Adrenal gland (tissue), 12 donors: ENCODE results near the gene USP31. TPM values are rescaled to one million over a fixed set of nuclear protein-coding genes. Genes with fewer than 3 reads are reported as not detected.
"Not testable (repeated sequence)": the region's sequence is repeated elsewhere in the genome, so short reads cannot be mapped to it uniquely, and the experiment has no call there.

Experiments
- DNase-seq, 7 donors: peaks; one replicate each; pipeline ENCODE4 v3.0.0-alpha.2; 2019 to 2020
- H3K27ac ChIP-seq, 5 donors: fragments of 200-600 bp; sonication (generic) in 4 of 5; 1 replicate in 3 of 5; 2 replicates in 2 of 5; pipeline versions ENCODE4 v1.5.1 to v1.8.0; 2016 to 2020; ENCODE audit warnings: mild to moderate bottlenecking in 1 of 5
- H3K27me3 ChIP-seq: fragments of 200-600 bp; 2 replicates; pipeline ENCODE4 v1.8.0; 2021
- H3K36me3 ChIP-seq, 2 donors: fragments of 200-600 bp; replicated peaks in 1 of 2; 1 replicate in 1 of 2; 2 replicates in 1 of 2; pipeline versions ENCODE4 v1.5.1 to v1.8.0; 2018 to 2022
- H3K4me1 ChIP-seq, 2 donors: fragments of 200-600 bp; replicated peaks in 1 of 2; 1 replicate in 1 of 2; 2 replicates in 1 of 2; pipeline versions ENCODE4 v1.5.1 to v1.8.0; 2018 to 2021
- H3K4me3 ChIP-seq, 4 donors: fragments of 200-600 bp; sonication (generic) in 3 of 4; one replicate each; pipeline ENCODE4 v1.5.1; 2016 to 2018
- H3K9me3 ChIP-seq, 3 donors: fragments of 200-600 bp; sonication (generic) in 1 of 3; replicated peaks in 1 of 3; 1 replicate in 2 of 3; 2 replicates in 1 of 3; pipeline versions ENCODE4 v1.5.1 to v1.8.0; 2016 to 2021
- POLR2A ChIP-seq, 2 donors: fragments of 450-650 bp; IDR thresholded peaks; one replicate each; pipeline ENCODE4 v1.6.1; 2017; ENCODE audit warnings: antibody characterized with exemption in 2 of 2, mild to moderate bottlenecking in 2 of 2, moderate library complexity in 1 of 2
- WGBS, 4 donors: extraction: QIAGEN DNeasy Blood & Tissue Kit in 2 of 4; methylation state at CpG; one replicate each; pipeline versions ENCODE4 v1.1.5 to v1.1.7; 2013 to 2017; 5-methylcytosine and 5-hydroxymethylcytosine counted together
- intact Hi-C, 2 donors: fragments of 100-400 bp; cut with DNase I; formaldehyde crosslinking; loops; one replicate each; pipeline versions ENCODE4 v1.14.1 to v1.15.0; 2022 to 2023
- polyA plus RNA-seq, 3 donors: library from polyadenylated mRNA; stranded (reverse); fragments of 200-250 nt in 2 of 3; fragments of 350-450 nt in 1 of 3; fragmentation: Illumina TruSeq in 1 of 3; extraction: RNeasy Lipid Tissue Mini Kit (QIAGEN cat#74804) in 1 of 3; gene quantifications; one replicate each; pipeline ENCODE4 v1.2.3, GENCODE V29; 2013 to 2014
- total RNA-seq, 9 donors: library from RNA; depleted of rRNA in 4 of 9; stranded (reverse); fragments of >200 nt in 4 of 9; fragments of 120-200 nt in 1 of 9; fragmentation: NEBNext Ultra II Directional in 1 of 9; extraction: Animal tissue kit (Norgen Biotek cat#: 25700) in 1 of 9; gene quantifications; one replicate each; pipeline versions ENCODE4 v1.1.0 to v1.2.4, GENCODE V29; 2013 to 2023
- TF ChIP-seq, protein P1 (sequence below), 6 experiments: fragments of 450-650 bp in 4 of 6; fragments of 200-600 bp in 2 of 6; sonication (generic) in 1 of 6; IDR thresholded peaks; 1 replicate in 5 of 6; 2 replicates in 1 of 6; pipeline versions ENCODE4 v1.5.1 to v1.8.0; 2016 to 2021; ENCODE audit warnings: antibody characterized with exemption in 6 of 6, mild to moderate bottlenecking in 2 of 6, moderate library complexity in 1 of 6
- donor health status: healthy with polysubstance abuse.
- donor health status: Bipolar disorder and iron deficiency.
- donor health status: DM: yes; HTN: yes; CAD: no.
- donor health status: DM: no; HTN: no; CAD: no.
- donor health status: DM: no; HTN: no; CAD: no.
- donor health status: DM: yes; HTN: yes; CAD: no.

USP31 gene
- total and polyA plus RNA-seq, 12 donors, result 2.5 to 19.3 (median 7.7) TPM

DNA sequence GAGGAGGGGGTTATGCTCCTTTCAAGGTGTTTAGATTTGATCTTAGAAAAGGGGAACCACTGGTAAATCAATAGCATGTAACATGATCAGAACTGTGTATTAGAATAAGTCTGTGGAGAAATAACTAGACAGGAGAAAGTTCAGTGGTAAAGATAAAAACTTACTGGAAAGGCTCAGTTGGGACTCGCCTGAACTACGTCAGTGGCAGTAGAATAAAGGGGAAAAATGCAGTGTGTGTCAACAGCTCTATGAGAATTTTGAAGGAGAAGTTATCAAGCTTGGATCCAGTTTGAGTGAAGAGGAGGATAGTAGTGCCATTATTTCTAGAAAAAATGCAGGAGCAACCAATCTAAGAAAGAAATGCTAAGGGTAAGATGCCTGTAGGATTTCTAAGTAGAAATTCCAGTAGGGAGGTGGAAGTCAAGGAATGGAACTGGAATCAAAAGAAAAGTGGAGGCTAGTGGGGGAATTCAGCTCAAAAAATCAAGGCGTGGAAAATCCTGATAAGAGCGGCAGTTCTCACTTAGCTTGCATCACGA is 48.2 kb downstream of the USP31 start:
- Histone ChIP-seq H3K9me3 (no peaks in the 10 kb centered on the region), H3K4me3 (no peak overlapping the region), H3K36me3 (no peaks in the 10 kb centered on the region), H3K27me3 (no peaks in the 10 kb centered on the region), H3K4me1 (no peaks in the 10 kb centered on the region), H3K27ac (no peak overlapping the region)
- DNase-seq, result no peak
- intact Hi-C loops, result no loop called here
- 96 to 99% (median 98%) methylated on average over 5 of the region's 5 CpGs for WGBS, 4 donors
- TF ChIP-seq, protein P1, sequence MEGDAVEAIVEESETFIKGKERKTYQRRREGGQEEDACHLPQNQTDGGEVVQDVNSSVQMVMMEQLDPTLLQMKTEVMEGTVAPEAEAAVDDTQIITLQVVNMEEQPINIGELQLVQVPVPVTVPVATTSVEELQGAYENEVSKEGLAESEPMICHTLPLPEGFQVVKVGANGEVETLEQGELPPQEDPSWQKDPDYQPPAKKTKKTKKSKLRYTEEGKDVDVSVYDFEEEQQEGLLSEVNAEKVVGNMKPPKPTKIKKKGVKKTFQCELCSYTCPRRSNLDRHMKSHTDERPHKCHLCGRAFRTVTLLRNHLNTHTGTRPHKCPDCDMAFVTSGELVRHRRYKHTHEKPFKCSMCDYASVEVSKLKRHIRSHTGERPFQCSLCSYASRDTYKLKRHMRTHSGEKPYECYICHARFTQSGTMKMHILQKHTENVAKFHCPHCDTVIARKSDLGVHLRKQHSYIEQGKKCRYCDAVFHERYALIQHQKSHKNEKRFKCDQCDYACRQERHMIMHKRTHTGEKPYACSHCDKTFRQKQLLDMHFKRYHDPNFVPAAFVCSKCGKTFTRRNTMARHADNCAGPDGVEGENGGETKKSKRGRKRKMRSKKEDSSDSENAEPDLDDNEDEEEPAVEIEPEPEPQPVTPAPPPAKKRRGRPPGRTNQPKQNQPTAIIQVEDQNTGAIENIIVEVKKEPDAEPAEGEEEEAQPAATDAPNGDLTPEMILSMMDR (IDR thresholded peaks at IDR 0.05), result no peak
- no peak for TF ChIP-seq POLR2A (IDR thresholded peaks at IDR 0.05)

DNA sequence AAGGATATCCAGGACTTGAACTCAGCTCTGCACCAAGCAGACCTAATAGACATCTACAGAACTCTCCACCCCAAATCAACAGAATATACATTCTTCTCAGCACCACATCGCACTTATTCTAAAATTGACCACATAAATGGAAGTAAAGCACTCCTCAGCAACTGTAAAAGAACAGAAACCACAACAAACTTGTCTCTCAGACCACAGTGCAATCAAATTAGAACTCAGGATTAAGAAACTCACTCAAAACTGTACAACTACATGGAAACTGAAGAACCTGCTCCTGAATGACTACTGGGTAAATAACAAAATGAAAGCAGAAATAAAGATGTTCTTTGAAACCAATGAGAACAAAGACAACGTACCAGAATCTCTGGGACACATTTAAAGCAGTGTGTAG is 52.8 kb downstream of the USP31 start:
- DNase-seq, H3K27ac ChIP-seq, H3K4me1 ChIP-seq, H3K27me3 ChIP-seq, H3K9me3 ChIP-seq, intact Hi-C loops, H3K36me3 ChIP-seq, H3K4me3 ChIP-seq: not testable (repeated sequence)
- 75 to 92% (median 84%) methylated on average over 2 of the region's 2 CpGs for WGBS, 4 donors

DNA sequence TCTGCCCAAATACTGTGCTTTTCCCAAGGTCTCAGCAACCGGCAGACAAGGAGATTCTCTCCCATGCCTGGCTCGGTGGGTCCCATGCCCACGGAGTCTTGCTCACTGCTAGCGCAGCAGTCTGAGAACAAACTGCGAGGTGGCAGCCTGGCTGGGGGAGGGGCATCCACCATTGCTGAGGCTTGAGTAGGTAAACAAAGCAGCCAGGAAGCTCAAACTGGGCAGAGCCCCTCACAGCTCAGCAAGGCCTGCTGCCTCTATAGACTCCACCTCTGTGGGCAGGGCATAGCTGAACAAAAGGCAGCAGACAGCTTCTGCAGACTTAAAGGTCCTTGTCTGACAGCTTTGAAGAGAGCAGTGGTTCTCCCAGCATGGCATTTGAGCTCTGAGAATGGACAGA is 55.1 kb downstream of the USP31 start:
- whole genome bisulfite sequencing, 4 donors, result 96 to 100% (median 97%) methylated on average over 4 to 5 of the region's 5 CpGs
- H3K9me3 ChIP-seq, H3K4me3 ChIP-seq, H3K27ac ChIP-seq, H3K36me3 ChIP-seq, DNase-seq, H3K27me3 ChIP-seq, intact Hi-C loops: not testable (repeated sequence)
- peaks cover 0 to 11% of the 10 kb centered on the region in 2 donors for H3K4me1 ChIP-seq

DNA sequence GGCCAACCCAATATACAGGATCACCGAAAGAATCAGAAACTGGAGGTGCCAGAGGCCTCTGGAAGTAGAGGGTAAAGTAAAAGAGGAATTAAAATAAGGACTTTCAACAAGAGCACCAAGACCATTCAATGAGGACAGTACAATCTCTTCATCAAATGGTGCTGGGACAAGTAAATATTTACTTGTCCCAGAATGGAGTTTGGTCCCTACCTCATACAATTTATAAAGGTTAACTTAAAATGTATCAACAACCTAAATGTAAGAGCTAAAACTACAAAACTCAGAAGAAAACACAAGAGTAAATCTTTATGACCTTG is 56.5 kb downstream of the USP31 start:
- intact Hi-C loops, result no loop called here
- TF ChIP-seq POLR2A (IDR thresholded peaks at IDR 0.05), result no peak
- TF ChIP-seq, protein P1 (IDR thresholded peaks at IDR 0.05), result no peak
- Histone ChIP-seq H3K27me3 (no peaks in the 10 kb centered on the region), H3K36me3 (peaks cover 0 to 5% of the 10 kb centered on the region in 2 donors), H3K9me3 (no peaks in the 10 kb centered on the region), H3K27ac (no peak overlapping the region), H3K4me3 (no peak overlapping the region), H3K4me1 (peaks cover 0 to 11% of the 10 kb centered on the region in 2 donors)
- DNase-seq, result no peak
- 98 to 100% (median 100%) methylated on average over 1 of the region's 1 CpG for WGBS, 4 donors

DNA sequence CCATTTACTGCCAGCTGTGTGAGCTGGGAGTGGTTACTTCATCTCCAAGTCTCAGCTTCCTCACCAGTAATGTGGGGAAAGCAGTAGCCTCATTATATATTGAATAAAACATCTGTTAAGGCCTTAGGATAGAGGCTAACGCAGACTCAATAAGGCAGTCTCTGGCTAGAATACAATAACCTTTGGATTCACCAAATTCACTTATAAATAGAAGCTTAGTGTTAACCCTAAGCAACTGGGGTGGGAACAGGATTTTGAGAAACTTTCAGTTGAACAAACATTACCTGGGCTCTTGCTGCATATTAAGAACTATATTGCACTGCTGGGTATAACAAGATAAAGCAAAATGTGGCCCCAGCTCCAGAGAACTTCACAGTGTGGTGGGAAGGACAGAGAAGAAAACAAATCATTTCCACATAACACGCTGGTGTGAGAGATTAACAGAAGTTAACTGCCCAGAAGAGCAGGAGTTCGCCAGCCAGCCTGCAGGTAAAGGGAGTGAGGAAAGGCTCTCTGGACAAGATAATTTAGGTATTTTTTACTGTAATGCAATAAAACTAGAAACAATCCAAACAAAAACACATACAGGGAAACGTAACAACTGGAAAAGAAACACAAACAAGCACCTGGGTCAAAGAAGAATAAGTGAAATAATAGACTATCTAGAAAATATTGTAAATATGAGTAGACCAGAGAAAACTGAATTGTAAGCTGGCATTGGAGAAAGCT is 57.0 kb downstream of the USP31 start:
- no peaks in the 10 kb centered on the region for H3K27me3 ChIP-seq
- no peak overlapping the region for H3K4me3 ChIP-seq
- H3K36me3 ChIP-seq, result peaks cover 0 to 5% of the 10 kb centered on the region in 2 donors
- H3K4me1 ChIP-seq, result peaks cover 0 to 11% of the 10 kb centered on the region in 2 donors
- no peaks in the 10 kb centered on the region for H3K9me3 ChIP-seq
- DNase-seq, result no peak
- TF ChIP-seq, protein P1 (IDR thresholded peaks at IDR 0.05), result no peak
- TF ChIP-seq POLR2A (IDR thresholded peaks at IDR 0.05), result no peak
- intact Hi-C loops, result no loop called here
- H3K27ac ChIP-seq, result no peak overlapping the region
- 96 to 97% (median 97%) methylated on average over 4 of the region's 4 CpGs for WGBS, 4 donors
